ENCODE results near the gene GBX1.
A peak's percentile ranks its signal among the peaks of the same experiment; 100 is the strongest.

Gene GBX1

DNA sequence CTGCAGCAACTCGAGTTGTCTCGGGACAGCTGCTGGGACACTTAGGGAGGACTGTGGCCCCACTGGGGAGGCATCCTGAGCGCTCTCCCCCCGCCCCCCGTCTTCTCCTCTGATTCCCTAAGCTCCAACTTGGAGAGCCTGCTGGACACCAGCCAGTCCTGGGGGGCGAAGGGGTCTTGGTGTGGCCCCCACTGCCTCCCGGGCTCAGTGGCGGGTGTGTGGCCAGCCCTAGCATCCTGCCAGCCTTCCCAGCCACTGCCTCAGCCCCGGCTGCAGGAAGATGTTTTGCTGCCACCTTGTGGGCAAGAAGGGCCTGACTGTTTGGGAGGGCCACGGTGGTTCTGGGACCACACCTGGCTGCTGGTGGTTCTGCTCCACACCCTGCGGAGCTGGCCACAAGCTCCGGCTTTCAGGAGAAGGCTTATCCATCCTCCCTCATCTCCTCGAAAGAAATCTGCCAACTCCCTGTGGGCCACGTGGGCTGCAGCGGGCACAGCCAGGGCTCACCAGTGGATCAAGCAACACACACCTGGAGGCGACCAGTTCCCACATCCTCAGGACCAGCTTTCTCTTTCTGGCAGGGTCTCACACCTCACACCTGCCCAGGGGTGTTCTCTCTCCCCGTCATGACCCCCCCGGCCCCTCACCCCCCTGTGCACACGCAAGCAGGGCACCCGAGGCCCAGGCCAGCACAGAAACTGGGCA lies 56.4 kb downstream of the GBX1 start:
- H3K4me3 ChIP-seq (replicated peaks in 1 of 2; ENCODE audit: low read depth in 2 of 2, low read length in 2 of 2): no peak overlapping the region
- TF ChIP-seq, protein P1, sequence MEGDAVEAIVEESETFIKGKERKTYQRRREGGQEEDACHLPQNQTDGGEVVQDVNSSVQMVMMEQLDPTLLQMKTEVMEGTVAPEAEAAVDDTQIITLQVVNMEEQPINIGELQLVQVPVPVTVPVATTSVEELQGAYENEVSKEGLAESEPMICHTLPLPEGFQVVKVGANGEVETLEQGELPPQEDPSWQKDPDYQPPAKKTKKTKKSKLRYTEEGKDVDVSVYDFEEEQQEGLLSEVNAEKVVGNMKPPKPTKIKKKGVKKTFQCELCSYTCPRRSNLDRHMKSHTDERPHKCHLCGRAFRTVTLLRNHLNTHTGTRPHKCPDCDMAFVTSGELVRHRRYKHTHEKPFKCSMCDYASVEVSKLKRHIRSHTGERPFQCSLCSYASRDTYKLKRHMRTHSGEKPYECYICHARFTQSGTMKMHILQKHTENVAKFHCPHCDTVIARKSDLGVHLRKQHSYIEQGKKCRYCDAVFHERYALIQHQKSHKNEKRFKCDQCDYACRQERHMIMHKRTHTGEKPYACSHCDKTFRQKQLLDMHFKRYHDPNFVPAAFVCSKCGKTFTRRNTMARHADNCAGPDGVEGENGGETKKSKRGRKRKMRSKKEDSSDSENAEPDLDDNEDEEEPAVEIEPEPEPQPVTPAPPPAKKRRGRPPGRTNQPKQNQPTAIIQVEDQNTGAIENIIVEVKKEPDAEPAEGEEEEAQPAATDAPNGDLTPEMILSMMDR (IDR thresholded peaks at IDR 0.05; ENCODE audit: low read depth, low read length): peak; percentile 87
- DNase-seq (ENCODE audit: low read depth in 2 of 2): peak; percentile 75 to 78

DNA sequence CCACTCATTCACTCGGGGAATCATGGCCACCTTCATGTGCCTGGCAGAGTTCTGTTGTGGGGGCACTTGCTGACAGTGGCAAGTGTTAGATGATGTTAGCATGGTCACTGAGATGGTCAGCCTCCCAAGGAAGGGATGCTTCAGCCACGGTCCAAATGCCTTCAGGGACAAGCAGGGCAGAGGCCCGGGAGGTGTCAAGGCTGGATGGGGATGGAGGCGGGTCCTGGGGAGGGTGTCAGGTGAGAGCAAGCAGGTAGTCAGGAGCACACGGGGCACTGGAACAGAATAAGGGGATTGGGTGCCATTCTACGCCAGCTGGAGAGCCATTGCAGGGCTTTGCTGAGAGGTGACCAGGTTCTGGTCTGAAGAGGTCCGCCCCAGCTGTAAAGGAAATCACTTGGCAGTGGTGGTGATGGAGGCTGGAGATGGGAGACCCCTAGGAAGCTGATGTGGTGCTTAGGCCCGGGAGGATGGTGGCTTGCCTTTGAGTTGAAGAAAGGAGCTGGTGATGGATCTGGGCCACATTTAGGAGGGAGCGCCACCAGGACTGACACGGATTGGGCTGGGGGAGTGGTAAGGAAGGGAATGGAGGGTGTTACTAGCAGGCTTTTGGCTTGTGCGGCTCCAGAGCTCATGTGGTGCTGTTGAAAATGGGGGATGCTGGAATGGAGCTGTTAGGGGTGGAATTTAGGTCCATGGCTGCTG lies 57.1 kb downstream of the GBX1 start:
- TF ChIP-seq, protein P1 (IDR thresholded peaks at IDR 0.05; ENCODE audit: low read depth, low read length): no peak

DNA sequence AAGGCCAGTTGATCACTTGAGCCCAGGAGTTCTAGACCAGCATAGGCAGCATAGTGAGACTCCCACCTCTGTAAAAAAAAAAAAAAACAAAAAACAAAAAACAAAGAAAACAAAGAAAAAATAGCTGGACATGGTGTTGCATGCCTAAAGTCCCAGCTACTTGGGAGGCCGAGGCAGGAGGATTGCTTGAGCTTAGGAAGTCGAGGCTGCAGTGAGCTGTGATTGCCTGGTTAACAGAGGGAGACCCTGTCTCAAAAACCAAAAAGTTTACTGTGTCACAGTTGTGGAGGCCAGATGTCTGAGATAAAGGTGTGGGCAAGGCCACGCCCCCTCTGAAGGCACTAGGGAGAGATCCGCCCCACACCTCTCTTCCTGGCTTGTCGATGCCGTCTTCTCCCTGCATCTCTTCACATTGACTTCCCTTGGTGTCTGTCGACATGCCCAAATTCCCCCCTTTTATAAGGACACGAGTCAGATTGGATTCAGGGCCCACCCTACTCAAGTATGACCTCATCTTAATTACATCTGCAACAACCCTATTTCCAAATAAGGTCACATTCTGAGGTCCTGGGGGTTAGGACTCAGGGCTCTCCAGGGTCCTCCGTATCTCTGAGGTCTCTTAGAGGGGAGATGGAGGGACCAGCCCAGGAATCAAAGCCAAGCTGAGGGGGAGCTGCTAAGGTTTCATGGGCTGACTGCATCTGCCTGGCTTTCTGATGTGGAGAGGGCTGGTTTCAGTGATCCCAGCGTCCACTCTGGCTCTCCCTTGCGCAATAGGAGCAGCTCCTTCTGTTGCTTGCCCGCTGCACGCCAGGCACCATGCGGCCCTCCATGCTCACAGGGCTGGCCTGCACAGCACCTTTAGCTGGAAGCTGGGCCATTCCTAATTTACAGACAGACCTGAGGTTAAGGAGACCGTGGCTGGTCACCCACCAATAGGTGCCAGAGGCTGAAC lies 58.1 kb downstream of the GBX1 start:
- TF ChIP-seq, protein P1 (IDR thresholded peaks at IDR 0.05; ENCODE audit: low read depth, low read length): no peak
- DNase-seq (ENCODE audit: low read depth in 2 of 2): peak; percentile 49 to 52
- H3K4me3 ChIP-seq (replicated peaks in 1 of 2; ENCODE audit: low read depth in 2 of 2, low read length in 2 of 2): no peak overlapping the region

More for the DNA sequence above, 57.1 kb downstream of the GBX1 start:
- H3K4me3 ChIP-seq (replicated peaks in 1 of 2; ENCODE audit: low read depth in 2 of 2, low read length in 2 of 2): no peak overlapping the region
- no peak for DNase-seq (ENCODE audit: low read depth in 2 of 2)

DNA sequence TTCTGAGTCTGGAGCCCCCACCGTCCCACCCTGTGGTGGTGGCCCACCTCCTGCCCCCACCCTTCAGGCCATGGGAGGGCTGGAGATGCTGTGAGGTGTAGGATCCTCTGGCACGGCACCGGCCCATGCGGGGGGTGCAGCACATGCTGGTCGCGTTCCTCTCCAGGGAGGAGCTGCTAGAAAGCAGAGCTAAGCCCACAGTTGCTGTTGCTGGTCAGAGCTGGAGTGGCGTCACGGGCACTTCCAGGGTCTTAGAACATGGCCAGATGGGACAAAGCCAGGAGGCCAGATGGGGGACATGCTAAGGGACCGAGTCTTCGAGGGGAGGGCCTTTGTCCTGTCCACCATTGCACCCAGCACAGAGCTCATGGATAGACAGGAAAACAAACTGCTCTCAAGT lies 59.6 kb downstream of the GBX1 start:
- no peak overlapping the region for H3K4me3 ChIP-seq (replicated peaks in 1 of 2; ENCODE audit: low read depth in 2 of 2, low read length in 2 of 2)
- no peak for DNase-seq (ENCODE audit: low read depth in 2 of 2)
- TF ChIP-seq, protein P1 (IDR thresholded peaks at IDR 0.05; ENCODE audit: low read depth, low read length): no peak

DNA sequence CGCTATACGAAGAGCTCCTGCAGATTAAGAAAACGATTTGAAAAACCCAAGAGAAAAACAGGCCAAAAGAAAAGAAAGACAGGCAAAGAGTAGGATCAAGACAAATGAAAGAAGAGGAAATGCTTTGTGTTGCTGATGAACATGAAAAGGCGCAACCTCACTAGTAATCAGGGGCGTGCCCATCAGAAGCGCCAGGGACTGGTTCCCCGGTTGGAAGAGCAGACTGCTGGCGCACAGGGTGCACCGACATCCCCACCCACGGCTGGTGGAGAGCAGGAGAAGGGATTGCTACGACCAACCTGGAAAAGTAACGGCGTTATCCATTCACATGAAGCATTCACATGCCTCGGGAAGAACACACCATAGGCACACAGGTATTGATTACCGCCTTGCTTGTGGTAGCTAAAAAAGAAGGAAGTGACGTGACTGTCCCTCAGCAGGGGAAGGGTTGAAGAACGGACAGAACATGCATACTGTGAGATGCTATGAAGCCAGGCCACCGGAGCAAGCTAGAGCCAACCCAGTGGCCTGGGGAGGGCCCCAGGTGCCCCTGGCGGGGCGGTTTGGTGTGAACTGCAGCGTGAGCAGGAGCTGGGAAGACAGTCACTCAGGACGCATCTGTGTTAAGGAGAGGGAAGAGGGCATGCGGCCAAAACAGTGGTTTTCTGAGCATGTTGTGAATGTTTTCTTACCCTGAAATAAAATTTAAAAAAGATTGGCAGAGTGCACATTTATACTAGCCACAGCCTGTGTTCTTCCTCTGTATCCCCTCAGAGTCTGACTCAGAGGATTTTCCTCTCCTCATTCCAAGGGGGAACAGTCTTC lies 62.9 kb downstream of the GBX1 start:
- H3K4me3 ChIP-seq (replicated peaks in 1 of 2; ENCODE audit: low read depth in 2 of 2, low read length in 2 of 2): no peak overlapping the region
- TF ChIP-seq, protein P1 (IDR thresholded peaks at IDR 0.05; ENCODE audit: low read depth, low read length): no peak
- DNase-seq (ENCODE audit: low read depth in 2 of 2): peak; percentile 54 to 74

DNA sequence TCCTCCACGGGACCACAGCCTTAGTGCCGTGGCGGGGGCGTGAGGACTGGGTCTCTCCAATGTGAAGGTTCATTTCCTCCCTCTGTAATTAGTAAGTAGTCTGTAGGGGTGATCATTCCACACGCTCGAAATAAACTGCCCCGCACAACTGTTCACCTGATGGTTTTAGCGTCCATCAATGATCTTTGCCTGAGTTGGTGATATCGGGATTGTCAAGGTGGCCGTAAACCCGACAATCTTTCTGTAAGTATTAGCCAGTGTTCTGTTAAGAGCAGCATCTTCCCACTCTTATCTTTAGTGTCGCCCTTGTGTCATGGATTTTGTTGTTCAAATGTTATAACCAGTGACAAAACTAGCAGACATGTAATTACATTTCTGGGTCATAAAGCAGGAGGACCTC lies 63.5 kb downstream of the GBX1 start:
- TF ChIP-seq, protein P1 (IDR thresholded peaks at IDR 0.05; ENCODE audit: low read depth, low read length): no peak
- no peak overlapping the region for H3K4me3 ChIP-seq (replicated peaks in 1 of 2; ENCODE audit: low read depth in 2 of 2, low read length in 2 of 2)
- no peak for DNase-seq (ENCODE audit: low read depth in 2 of 2)

Measured in cardiac fibroblast (primary cell).